Neural cell (in vitro differentiated cells): Measurements from ENCODE around the gene THAP12. TPM values are rescaled to one million over a fixed set of nuclear protein-coding genes. Genes with fewer than 3 reads are reported as not detected.
"Not testable (repeated sequence)": the region's sequence is repeated elsewhere in the genome, so short reads cannot be mapped to it uniquely, and the experiment has no call there.

Source experiments
- H2AFZ ChIP-seq: fragments of 200-600, 300-800 bp; sonication (generic), shearing (Covaris generic); 2 replicates; pipeline ENCODE4 v1.6.0; 2014; ENCODE audit warnings: low read depth, mild to moderate bottlenecking, antibody characterized with exemption, low read length, moderate library complexity
- H3F3A ChIP-seq: fragments of 200-600 bp; shearing (Covaris generic); 2 replicates; pipeline ENCODE4 v1.6.1; 2016; ENCODE audit warnings: mild to moderate bottlenecking, moderate library complexity, mixed read lengths, antibody characterized with exemption, low read length; ENCODE audit not compliant: insufficient read depth, poor library complexity, severe bottlenecking
- H3K27ac ChIP-seq: fragments of 200-600, 300-800 bp; sonication (generic), shearing (Covaris generic); 2 replicates; pipeline ENCODE4 v1.5.1; 2014; ENCODE audit warnings: mild to moderate bottlenecking, low read length, moderate library complexity
- H3K27me3 ChIP-seq: fragments of 300-800, 200-600 bp; sonication (generic), shearing (Covaris generic); 2 replicates; pipeline ENCODE4 v1.6.0; 2014; ENCODE audit warnings: mild to moderate bottlenecking, low read depth, low read length, moderate library complexity; ENCODE audit not compliant: insufficient read depth
- H3K36me3 ChIP-seq: fragments of 300-800, 200-600 bp; sonication (generic), shearing (Covaris generic); 2 replicates; pipeline ENCODE4 v1.5.1; 2014; ENCODE audit warnings: mild to moderate bottlenecking, antibody characterized with exemption, low read length, moderate library complexity; ENCODE audit not compliant: insufficient read depth
- H3K4me2 ChIP-seq: fragments of 300-800, 200-600 bp; sonication (generic), shearing (Covaris generic); 2 replicates; pipeline ENCODE4 v1.6.0; 2014; ENCODE audit warnings: mild to moderate bottlenecking, low read length
- H3K4me3 ChIP-seq: fragments of 300-800, 200-600 bp; sonication (generic), shearing (Covaris generic); 2 replicates; pipeline ENCODE4 v1.5.1; 2014; ENCODE audit warnings: mild to moderate bottlenecking, low read length, moderate library complexity
- H3K79me2 ChIP-seq: fragments of 200-600 bp; shearing (Covaris generic); replicated peaks from 2 replicates; pipeline ENCODE4 v1.6.0; 2014; ENCODE audit warnings: mild to moderate bottlenecking, low read length, moderate library complexity; ENCODE audit not compliant: insufficient read depth
- H3K9ac ChIP-seq: fragments of 300-800, 200-600 bp; sonication (generic), shearing (Covaris generic); 2 replicates; pipeline ENCODE4 v1.6.1; 2016; ENCODE audit warnings: mild to moderate bottlenecking, low read length, mixed read lengths
- H3K9me2 ChIP-seq: fragments of 200-600 bp; shearing (Covaris generic); 2 replicates; pipeline ENCODE4 v1.6.1; 2016; ENCODE audit warnings: mild to moderate bottlenecking, low read length, mixed read lengths; ENCODE audit not compliant: insufficient read depth
- H3K9me3 ChIP-seq: fragments of 200-600, 300-800 bp; sonication (generic), shearing (Covaris generic); 2 replicates; pipeline ENCODE4 v1.6.1; 2016; ENCODE audit warnings: mild to moderate bottlenecking, mixed run types, low read length, moderate library complexity, mixed read lengths
- H4K20me1 ChIP-seq: fragments of 200-600 bp; shearing (Covaris generic); 2 replicates; pipeline ENCODE4 v1.6.1; 2016; ENCODE audit warnings: mild to moderate bottlenecking, mixed run types; ENCODE audit not compliant: insufficient read depth
- CTCF ChIP-seq: fragments of 450-650 bp; IDR thresholded peaks from 2 replicates; pipeline ENCODE4 v1.5.1; 2014; ENCODE audit warnings: antibody characterized with exemption, mild to moderate bottlenecking, moderate library complexity; ENCODE audit not compliant: poor library complexity, severe bottlenecking
- EP300 ChIP-seq: fragments of 450-650 bp; conservative IDR thresholded peaks from 2 replicates; pipeline ENCODE4 v1.6.1; 2014; ENCODE audit warnings: antibody characterized with exemption, mild to moderate bottlenecking, moderate library complexity; ENCODE audit not compliant: poor library complexity, severe bottlenecking
- EZH2 ChIP-seq: fragments of 200-600, 300-800 bp; shearing (Covaris generic), sonication (generic); IDR thresholded peaks from 2 replicates; pipeline ENCODE4 v1.6.1; 2014; ENCODE audit warnings: antibody characterized with exemption, low read length, borderline replicate concordance, mild to moderate bottlenecking; ENCODE audit not compliant: insufficient read depth, poor library complexity, severe bottlenecking
- MXI1 ChIP-seq: fragments of 450-650 bp; conservative IDR thresholded peaks from 2 replicates; pipeline ENCODE4 v1.6.1; 2014; ENCODE audit warnings: antibody characterized with exemption, mild to moderate bottlenecking; ENCODE audit not compliant: poor library complexity, severe bottlenecking
- POLR2AphosphoS5 ChIP-seq: IDR thresholded peaks from 2 replicates; pipeline ENCODE4 v1.6.1; 2012
- RAD21 ChIP-seq: fragments of 450-650 bp; conservative IDR thresholded peaks from 2 replicates; pipeline ENCODE4 v1.6.1; 2014; ENCODE audit warnings: antibody characterized with exemption, mild to moderate bottlenecking, moderate library complexity
- REST ChIP-seq: IDR thresholded peaks from 2 replicates; pipeline ENCODE4 v1.6.1; 2012; ENCODE audit warnings: borderline replicate concordance
- SMC3 ChIP-seq: fragments of 450-650 bp; conservative IDR thresholded peaks from 2 replicates; pipeline ENCODE4 v1.6.1; 2014; ENCODE audit warnings: antibody characterized with exemption, mild to moderate bottlenecking, moderate library complexity; ENCODE audit not compliant: poor library complexity
- TAF1 ChIP-seq: IDR thresholded peaks from 2 replicates; pipeline ENCODE4 v1.6.1; 2012; ENCODE audit warnings: low read depth
- polyA plus RNA-seq: library from polyadenylated mRNA; depleted of rRNA; stranded (reverse); fragments of >200 nt; gene quantifications from 2 replicates; pipeline ENCODE4 v1.2.3, GENCODE V29; 2014

Gene THAP12
- polyA plus RNA-seq, 1 donor from 2014 or later: 110 TPM

- TF ChIP-seq EP300: no peak
- no peak for TF ChIP-seq TAF1
- no peak for TF ChIP-seq POLR2AphosphoS5
- no peak for TF ChIP-seq REST
- TF ChIP-seq EZH2: no peak
- TF ChIP-seq CTCF: no peak
- no peak for TF ChIP-seq MXI1
- no peak for TF ChIP-seq SMC3
- no peak for TF ChIP-seq RAD21
- H3K79me2 ChIP-seq: no peaks in the 10 kb centered on the region
- H3K27me3 ChIP-seq: peaks cover 30% of the 10 kb centered on the region
- no peaks in the 10 kb centered on the region for H3K36me3 ChIP-seq
- H3K9ac ChIP-seq: no peak overlapping the region
- H3F3A ChIP-seq: no peaks in the 10 kb centered on the region
- H4K20me1 ChIP-seq: no peaks in the 10 kb centered on the region
- H2AFZ ChIP-seq: no peak overlapping the region
- no peak overlapping the region for H3K4me3 ChIP-seq
- H3K27ac ChIP-seq: no peak overlapping the region
- H3K9me3 ChIP-seq: no peaks in the 10 kb centered on the region
- H3K9me2 ChIP-seq: no peaks in the 10 kb centered on the region
- H3K4me2 ChIP-seq: no peak overlapping the region
Observed at GRCh38 chr11:76325185-76325584, 55.7 kb downstream of the THAP12 start.

GRCh38 chr11:76323804-76324203 is 57.1 kb downstream of the THAP12 start:
- Histone ChIP-seq H3K27ac (no peak overlapping the region), H3K9me3 (no peaks in the 10 kb centered on the region), H3K9me2 (no peaks in the 10 kb centered on the region), H4K20me1 (no peaks in the 10 kb centered on the region), H3K79me2 (no peaks in the 10 kb centered on the region), H3K27me3 (peaks cover 35% of the 10 kb centered on the region), H3K36me3 (no peaks in the 10 kb centered on the region), H3K9ac (no peak overlapping the region), H2AFZ (no peak overlapping the region), H3K4me2 (no peak overlapping the region), H3K4me3 (no peak overlapping the region), H3F3A (no peaks in the 10 kb centered on the region)
- TF ChIP-seq CTCF (no peak), EP300 (no peak), EZH2 (no peak), RAD21 (no peak), REST (no peak), POLR2AphosphoS5 (no peak), TAF1 (no peak), SMC3 (no peak), MXI1 (no peak)

- H4K20me1 ChIP-seq, H2AFZ ChIP-seq, H3F3A ChIP-seq, H3K9me2 ChIP-seq, H3K4me2 ChIP-seq, H3K9me3 ChIP-seq, H3K79me2 ChIP-seq, H3K9ac ChIP-seq, H3K36me3 ChIP-seq, H3K4me3 ChIP-seq, H3K27ac ChIP-seq: not testable (repeated sequence)
- peaks cover 35% of the 10 kb centered on the region for H3K27me3 ChIP-seq
Observed at GRCh38 chr11:76323375-76323774, 57.6 kb downstream of the THAP12 start.
